A549 (cell line): ENCODE measurements around the gene PCYT1A. TPM values are rescaled to one million over a fixed set of nuclear protein-coding genes. Genes with fewer than 3 reads are reported as not detected.

Experiments
- ATAC-seq, 2 experiments: fragments of 200-7000 bp in 1 of 2; fragments of >200 bp in 1 of 2; cut with Nextera tagmentation in 1 of 2; cut with Tn5 transposase in 1 of 2; 3 replicates each; pipeline versions ENCODE4 v1.8.0 to v1.9.1; 2018 to 2020; ENCODE audit warnings: mild to moderate bottlenecking in 1 of 2, moderate library complexity in 1 of 2
- CTCF ChIA-PET: fragments of 300-600 bp; sonication (Branson Sonifier 250); formaldehyde crosslinking; extraction: SDS; loops from one replicate; lab custom pipeline; 2021; ENCODE audit warnings: antibody characterized with exemption, inconsistent platforms; lab: Yijun Ruan, JAX
- POLR2A ChIA-PET: fragments of 350-600 bp; formaldehyde crosslinking; extraction: SDS; loops from one replicate; lab custom pipeline; 2021; ENCODE audit warnings: antibody characterized with exemption, inconsistent platforms; lab: Yijun Ruan, JAX
- DNase-seq, 2 experiments: peaks; one replicate each; pipeline versions ENCODE4 v3.0.0 to v3.0.0-alpha.2; 2011 to 2016; ENCODE audit warnings: low read depth in 1 of 2, low spot score in 1 of 2
- FAIRE-seq: peaks from 2 replicates; lab custom pipeline; 2011; peaks lifted over from hg19 to GRCh38; lab: Jason Lieb, UNC
- H3K27ac ChIP-seq, 2 experiments: fragments of >200 bp; sonication (Bioruptor Twin); formaldehyde crosslinking; 3 replicates each; pipeline ENCODE4 v1.5.1; 2016 to 2017
- H3K4me1 ChIP-seq: fragments of >200 bp; sonication (Bioruptor Twin); formaldehyde crosslinking; 3 replicates; pipeline ENCODE4 v1.6.1; 2016
- H3K4me2 ChIP-seq: fragments of >200 bp; sonication (Bioruptor Twin); formaldehyde crosslinking; 3 replicates; pipeline ENCODE4 v1.6.1; 2016
- H3K4me3 ChIP-seq: fragments of >200 bp; sonication (Bioruptor Twin); formaldehyde crosslinking; 3 replicates; pipeline ENCODE4 v1.5.1; 2016
- H3K9me3 ChIP-seq: fragments of >200 bp; sonication (Bioruptor Twin); formaldehyde crosslinking; 3 replicates; pipeline ENCODE4 v1.6.1; 2016
- BHLHE40 ChIP-seq: IDR thresholded peaks from 2 replicates; pipeline ENCODE4 v1.6.1; 2012; ENCODE audit warnings: low read depth, low read length, inconsistent platforms
- CBX2 ChIP-seq: fragments of 200-600 bp; sonication (generic); IDR thresholded peaks from 2 replicates; pipeline ENCODE4 v1.6.1; 2016; ENCODE audit warnings: low read depth, mild to moderate bottlenecking, borderline replicate concordance
- CBX8 ChIP-seq: fragments of 200-600 bp; sonication (generic); IDR thresholded peaks from 2 replicates; pipeline ENCODE4 v1.6.1; 2016
- CHD2 ChIP-seq: fragments of 150-350 bp; IDR thresholded peaks from 2 replicates; pipeline ENCODE4 v1.6.1; 2014; ENCODE audit warnings: low read length; ENCODE audit not compliant: partially characterized antibody
- EP300 ChIP-seq, 2 experiments: fragments of >200 bp; sonication (Bioruptor Twin); formaldehyde crosslinking; IDR thresholded peaks; 2 replicates in 1 of 2; 3 replicates in 1 of 2; pipeline ENCODE4 v1.6.1; 2016 to 2017
- ESRRA ChIP-seq: fragments of 150-350 bp; IDR thresholded peaks from 2 replicates; pipeline ENCODE4 v1.6.1; 2014; ENCODE audit warnings: mild to moderate bottlenecking, low read length, borderline replicate concordance
- FOSB ChIP-seq: fragments of 250-450 bp; sonication (Bioruptor Pico); IDR thresholded peaks from 2 replicates; pipeline ENCODE4 v1.5.0; 2020; ENCODE audit warnings: mild to moderate bottlenecking, moderate library complexity
- FOSL2 ChIP-seq, 2 experiments: fragments of 450-650 bp in 1 of 2; fragments of >200 bp in 1 of 2; sonication (Bioruptor Twin) in 1 of 2; formaldehyde crosslinking; IDR thresholded peaks; 2 replicates each; pipeline versions ENCODE4 v1.5.0 to v1.6.1; 2016 to 2020; ENCODE audit warnings: mild to moderate bottlenecking in 1 of 2, moderate library complexity in 1 of 2
- HOXA7 ChIP-seq: fragments of 250-450 bp; sonication (Bioruptor Pico); IDR thresholded peaks from 2 replicates; pipeline ENCODE4 v1.5.0; 2020; ENCODE audit warnings: mild to moderate bottlenecking, moderate library complexity
- JUN ChIP-seq, 2 experiments: fragments of >200 bp; sonication (Bioruptor Twin); formaldehyde crosslinking; IDR thresholded peaks; 2 replicates in 1 of 2; 3 replicates in 1 of 2; pipeline ENCODE4 v1.6.1; 2016 to 2017
- KDM1A ChIP-seq: fragments of 200-600 bp; sonication (generic); IDR thresholded peaks from 2 replicates; pipeline ENCODE4 v1.6.1; 2016; ENCODE audit warnings: low read depth, mild to moderate bottlenecking
- NPAS2 ChIP-seq: fragments of 250-450 bp; sonication (Bioruptor Pico); IDR thresholded peaks from 2 replicates; pipeline ENCODE4 v1.8.0; 2022; ENCODE audit warnings: mild to moderate bottlenecking, moderate library complexity, borderline replicate concordance
- NR3C1 ChIP-seq: fragments of >200 bp; sonication (Bioruptor Twin); formaldehyde crosslinking; IDR thresholded peaks from 3 replicates; pipeline ENCODE4 v1.6.1; 2017
- RFX5 ChIP-seq: fragments of 450-650 bp; IDR thresholded peaks from 2 replicates; pipeline ENCODE4 v1.7.1; 2014; ENCODE audit warnings: antibody characterized with exemption, mild to moderate bottlenecking, moderate library complexity
- USF2 ChIP-seq: fragments of 450-650 bp; IDR thresholded peaks from 2 replicates; pipeline ENCODE4 v1.6.1; 2014; ENCODE audit warnings: antibody characterized with exemption
- ZC3H11A ChIP-seq: fragments of 450-650 bp; IDR thresholded peaks from 2 replicates; pipeline ENCODE4 v1.6.1; 2014; ENCODE audit warnings: antibody characterized with exemption, mild to moderate bottlenecking
- ZFP36 ChIP-seq: fragments of 450-650 bp; IDR thresholded peaks from 2 replicates; pipeline ENCODE4 v1.6.1; 2014; ENCODE audit warnings: borderline replicate concordance; ENCODE audit not compliant: partially characterized antibody
- ZNF302 ChIP-seq: fragments of 250-450 bp; sonication (Bioruptor Pico); IDR thresholded peaks from 2 replicates; pipeline ENCODE4 v1.9.0; 2021; ENCODE audit warnings: inconsistent platforms, mild to moderate bottlenecking, moderate library complexity
- WGBS: methylation state at CpG from one replicate; pipeline ENCODE4 v1.1.6; 2017; ENCODE audit errors: missing lambda C conversion rate; 5-methylcytosine and 5-hydroxymethylcytosine counted together
- polyA plus RNA-seq, 4 experiments: library from polyadenylated mRNA; depleted of rRNA in 3 of 4; stranded (reverse); fragments of >200 nt; fragmentation: RNase III in 1 of 4; extraction: RNeasy Plus Mini Kit Qiagen cat#74134 plus additional on column Dnase treatment in 1 of 4; gene quantifications; 2 replicates in 3 of 4; 3 replicates in 1 of 4; pipeline ENCODE4 v1.2.3, GENCODE V29; 2011 to 2017
- TF ChIP-seq, protein P1 (sequence below): fragments of >200 bp; sonication (Bioruptor Twin); formaldehyde crosslinking; IDR thresholded peaks from 3 replicates; pipeline ENCODE4 v1.6.1; 2016
- TF ChIP-seq, protein P2 (sequence below): IDR thresholded peaks from 2 replicates; pipeline ENCODE4 v1.6.1; 2012; ENCODE audit warnings: low read depth, borderline replicate concordance
- TF ChIP-seq, protein P3 (sequence below): fragments of >200 bp; sonication (Bioruptor Twin); formaldehyde crosslinking; IDR thresholded peaks from 2 replicates; pipeline ENCODE4 v1.6.1; 2016
- TF ChIP-seq, protein P4 (sequence below): fragments of 150-350 bp; IDR thresholded peaks from 2 replicates; pipeline ENCODE4 v1.6.1; 2014; ENCODE audit warnings: low read depth, mild to moderate bottlenecking, low read length

The PCYT1A gene
- polyA plus RNA-seq, 2 of the 4 experiments (the other 2 are of a cell fraction) = 41.9 to 45.4 TPM

DNA sequence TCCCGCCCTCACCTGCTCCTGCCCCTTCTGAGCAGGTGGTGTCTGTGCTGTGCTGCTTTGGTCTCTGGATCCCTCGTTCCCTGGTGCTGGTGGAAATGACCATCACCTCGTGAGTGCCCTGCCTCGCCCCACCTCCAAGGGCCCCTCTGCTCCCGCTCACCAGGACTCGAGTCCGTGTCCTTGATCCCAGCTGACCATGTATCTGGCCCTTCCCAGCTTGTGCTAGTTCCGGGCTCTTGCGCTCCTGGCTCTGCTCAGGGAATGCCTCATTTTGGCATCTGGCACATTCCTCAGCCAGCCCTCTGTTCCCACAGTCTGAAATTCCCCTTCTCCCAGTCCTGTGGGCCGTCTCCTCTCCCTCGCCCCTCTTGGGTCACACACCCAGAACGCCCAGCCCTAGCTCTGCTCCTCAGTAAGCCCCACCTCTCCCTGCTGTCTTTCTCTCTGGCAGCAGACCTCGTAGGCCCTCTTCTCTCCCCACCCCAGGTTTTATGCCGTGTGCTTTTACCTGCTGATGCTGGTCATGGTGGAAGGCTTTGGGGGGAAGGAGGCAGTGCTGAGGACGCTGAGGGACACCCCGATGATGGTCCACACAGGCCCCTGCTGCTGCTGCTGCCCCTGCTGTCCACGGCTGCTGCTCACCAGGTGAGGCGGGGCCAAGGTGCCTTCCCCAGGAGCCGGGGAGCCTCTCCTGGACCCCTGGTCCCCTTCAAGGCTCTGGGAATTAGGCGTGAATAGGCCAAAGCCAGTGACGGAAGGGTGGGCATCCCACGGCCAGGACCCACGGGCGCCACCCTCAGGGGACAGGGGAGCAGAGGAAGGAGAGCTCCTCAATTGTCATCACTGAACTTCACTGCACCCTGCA lies 59.7 kb downstream of the PCYT1A start:
- no peak overlapping the region for H3K27ac ChIP-seq
- CTCF ChIA-PET = interaction anchor here (1.0 to 1.1 kb wide), 3 partner anchors 8 to 13 kb away, joined by 3 read pairs; no protein-coding TSS in a partner anchor
- TF ChIP-seq, protein P1, sequence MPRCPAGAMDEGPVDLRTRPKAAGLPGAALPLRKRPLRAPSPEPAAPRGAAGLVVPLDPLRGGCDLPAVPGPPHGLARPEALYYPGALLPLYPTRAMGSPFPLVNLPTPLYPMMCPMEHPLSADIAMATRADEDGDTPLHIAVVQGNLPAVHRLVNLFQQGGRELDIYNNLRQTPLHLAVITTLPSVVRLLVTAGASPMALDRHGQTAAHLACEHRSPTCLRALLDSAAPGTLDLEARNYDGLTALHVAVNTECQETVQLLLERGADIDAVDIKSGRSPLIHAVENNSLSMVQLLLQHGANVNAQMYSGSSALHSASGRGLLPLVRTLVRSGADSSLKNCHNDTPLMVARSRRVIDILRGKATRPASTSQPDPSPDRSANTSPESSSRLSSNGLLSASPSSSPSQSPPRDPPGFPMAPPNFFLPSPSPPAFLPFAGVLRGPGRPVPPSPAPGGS = no peak
- no peak for TF ChIP-seq NPAS2 (CRISPR knock-in tag)
- POLR2A ChIA-PET = no interaction called here
- no peaks in the 10 kb centered on the region for H3K9me3 ChIP-seq
- ATAC-seq (peak; percentile 49 to 50; a peak in 4 of 6 replicates), DNase-seq (no peak), FAIRE-seq (no peak)
- H3K4me1 ChIP-seq = no peaks in the 10 kb centered on the region
- no peak overlapping the region for H3K4me3 ChIP-seq
- no peak overlapping the region for H3K4me2 ChIP-seq
- 61% methylated on average over 23 of the region's 24 CpGs for WGBS

DNA sequence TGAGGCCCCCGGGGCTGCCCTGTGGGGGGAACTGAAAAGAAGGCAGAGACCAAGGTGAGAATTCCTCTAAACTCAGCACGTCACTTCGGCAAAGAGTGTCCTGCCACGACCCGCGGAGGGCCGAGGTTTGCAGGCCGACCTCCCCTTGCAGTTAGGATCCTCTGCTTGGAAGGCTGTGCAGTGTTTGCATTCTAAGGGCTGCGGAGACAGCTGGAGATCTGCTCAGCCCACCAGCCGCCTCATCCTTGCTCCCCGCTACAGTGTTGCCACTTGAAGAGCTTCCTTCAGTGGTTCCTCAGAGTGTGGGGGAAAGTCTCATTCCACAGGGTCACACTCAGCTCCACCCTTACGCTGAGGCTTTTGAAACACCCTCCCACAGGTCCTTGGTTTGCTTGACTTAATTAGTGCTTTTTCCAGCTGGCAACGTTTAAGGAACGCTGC lies 60.4 kb downstream of the PCYT1A start:
- WGBS = 88% methylated on average over 14 of the region's 14 CpGs
- Histone ChIP-seq H3K27ac (no peak overlapping the region), H3K4me1 (no peaks in the 10 kb centered on the region), H3K4me2 (no peak overlapping the region), H3K4me3 (no peak overlapping the region), H3K9me3 (no peaks in the 10 kb centered on the region)
- ATAC-seq = no peak; a peak in 2 of 6 replicates
- no peak for DNase-seq
- no peak for FAIRE-seq
- POLR2A ChIA-PET = no interaction called here
- no peak for TF ChIP-seq FOSB (CRISPR knock-in tag)
- CTCF ChIA-PET = interaction anchor here (0.6 to 1.1 kb wide), 3 partner anchors 9 to 291 kb away, joined by 3 to 4 read pairs (median 3); no protein-coding TSS in a partner anchor

DNA sequence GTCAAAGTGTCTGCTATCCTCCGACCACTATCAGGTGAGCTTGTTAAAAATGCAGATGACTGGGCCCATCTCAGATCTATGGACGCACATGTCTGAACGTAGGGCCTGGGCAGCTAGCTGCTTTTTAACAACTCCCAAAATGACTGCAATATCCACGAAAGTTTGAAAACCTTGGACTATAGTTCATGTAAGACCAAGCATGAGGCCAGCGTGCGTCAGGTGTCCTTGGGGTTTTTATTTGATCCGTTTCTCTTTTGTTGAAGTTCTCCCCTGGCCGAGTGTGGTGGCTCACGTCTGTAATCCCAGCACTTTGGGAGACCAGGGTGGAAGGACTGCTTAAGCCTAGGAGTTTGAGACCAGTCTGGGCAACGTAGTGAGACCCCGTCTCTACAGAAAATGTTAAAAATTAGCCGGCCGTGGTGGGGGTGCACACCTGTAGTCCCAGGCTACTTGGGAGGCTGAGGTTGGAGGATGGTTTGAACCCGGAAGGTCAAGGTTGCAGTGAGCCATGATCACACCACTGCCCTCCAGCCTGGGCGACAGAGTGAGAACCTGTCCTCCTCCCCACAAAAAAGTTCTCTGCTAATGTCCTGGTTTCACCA lies 61.7 kb downstream of the PCYT1A start:
- H3K27ac ChIP-seq = no peak overlapping the region
- H3K4me3 ChIP-seq = no peak overlapping the region
- no peak for DNase-seq
- H3K4me2 ChIP-seq = no peak overlapping the region
- TF ChIP-seq BHLHE40 (no peak), FOSL2 (IDR thresholded peaks at IDR 0.05) (no peak), FOSL2 (CRISPR knock-in tag; IDR thresholded peaks at IDR 0.05) (no peak), USF2 (no peak), EP300 (IDR thresholded peaks at IDR 0.05) (no peak), RFX5 (no peak), CHD2 (no peak), HOXA7 (no peak), JUN (IDR thresholded peaks at IDR 0.05) (no peak), ESRRA (no peak), CBX8 (no peak), ZFP36 (no peak), KDM1A (no peak), NR3C1 (no peak), CBX2 (no peak), ZNF302 (CRISPR knock-in tag) (no peak), ZC3H11A (no peak)
- TF ChIP-seq, protein P2, sequence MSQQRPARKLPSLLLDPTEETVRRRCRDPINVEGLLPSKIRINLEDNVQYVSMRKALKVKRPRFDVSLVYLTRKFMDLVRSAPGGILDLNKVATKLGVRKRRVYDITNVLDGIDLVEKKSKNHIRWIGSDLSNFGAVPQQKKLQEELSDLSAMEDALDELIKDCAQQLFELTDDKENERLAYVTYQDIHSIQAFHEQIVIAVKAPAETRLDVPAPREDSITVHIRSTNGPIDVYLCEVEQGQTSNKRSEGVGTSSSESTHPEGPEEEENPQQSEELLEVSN = no peak
- TF ChIP-seq, protein P3, sequence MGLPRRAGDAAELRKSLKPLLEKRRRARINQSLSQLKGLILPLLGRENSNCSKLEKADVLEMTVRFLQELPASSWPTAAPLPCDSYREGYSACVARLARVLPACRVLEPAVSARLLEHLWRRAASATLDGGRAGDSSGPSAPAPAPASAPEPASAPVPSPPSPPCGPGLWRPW = no peak
- TF ChIP-seq, protein P4, sequence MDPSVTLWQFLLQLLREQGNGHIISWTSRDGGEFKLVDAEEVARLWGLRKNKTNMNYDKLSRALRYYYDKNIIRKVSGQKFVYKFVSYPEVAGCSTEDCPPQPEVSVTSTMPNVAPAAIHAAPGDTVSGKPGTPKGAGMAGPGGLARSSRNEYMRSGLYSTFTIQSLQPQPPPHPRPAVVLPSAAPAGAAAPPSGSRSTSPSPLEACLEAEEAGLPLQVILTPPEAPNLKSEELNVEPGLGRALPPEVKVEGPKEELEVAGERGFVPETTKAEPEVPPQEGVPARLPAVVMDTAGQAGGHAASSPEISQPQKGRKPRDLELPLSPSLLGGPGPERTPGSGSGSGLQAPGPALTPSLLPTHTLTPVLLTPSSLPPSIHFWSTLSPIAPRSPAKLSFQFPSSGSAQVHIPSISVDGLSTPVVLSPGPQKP = no peak
- TF ChIP-seq, all 56 proteins: peak for 0
- ChIA-PET CTCF (interaction anchor here (0.7 kb wide), 1 partner anchor 15 kb away, joined by 3 read pairs; no protein-coding TSS in a partner anchor), POLR2A (no interaction called here)
- 84% methylated on average over 15 of the region's 15 CpGs for WGBS
- ATAC-seq (no peak), FAIRE-seq (no peak)
- Histone ChIP-seq H3K9me3 (no peaks in the 10 kb centered on the region), H3K4me1 (no peaks in the 10 kb centered on the region)
